Transverse colon (tissue), 4 donors: Measurements from ENCODE around the gene PCLO.

ENCODE experiments used
- CTCF ChIP-seq, 5 experiments: fragments of 200-600 bp in 3 of 5; fragments of 450-650 bp in 2 of 5; sonication (generic) in 3 of 5; IDR thresholded peaks; 1 replicate in 2 of 5; 2 replicates in 3 of 5; pipeline ENCODE4 v1.5.1; 2016 to 2017; ENCODE audit warnings: antibody characterized with exemption in 5 of 5, inconsistent platforms in 3 of 5, mild to moderate bottlenecking in 2 of 5, moderate library complexity in 1 of 5
- EP300 ChIP-seq: sonication (generic); formaldehyde crosslinking; IDR thresholded peaks from one replicate; pipeline ENCODE4 v1.6.1; 2017; ENCODE audit warnings: antibody characterized with exemption, low read depth
- POLR2A ChIP-seq: fragments of 450-650 bp; IDR thresholded peaks from one replicate; pipeline ENCODE4 v1.6.1; 2016; ENCODE audit warnings: antibody characterized with exemption, mild to moderate bottlenecking, moderate library complexity
- POLR2AphosphoS5 ChIP-seq, 3 donors: sonication (generic); formaldehyde crosslinking; IDR thresholded peaks; one replicate each; pipeline ENCODE4 v1.6.1; 2016; ENCODE audit warnings: antibody characterized with exemption in 3 of 3

- TF ChIP-seq POLR2A, result no peak
- no peak for TF ChIP-seq CTCF (IDR thresholded peaks at IDR 0.05)
- TF ChIP-seq POLR2AphosphoS5 (IDR thresholded peaks at IDR 0.05), result no peak
- TF ChIP-seq EP300, result no peak
These were observed 38.7 kb upstream of the PCLO start for GRCh38 chr7:83201355-83201754.
